A172 (cell line): ENCODE measurements around the gene KAZN. TPM values are rescaled to one million over a fixed set of nuclear protein-coding genes. Genes with fewer than 3 reads are reported as not detected.

Source experiments
- DNase-seq: peaks from one replicate; pipeline ENCODE4 v3.0.0-alpha.2; 2015; ENCODE audit warnings: low spot score
- total RNA-seq: library from RNA; depleted of rRNA; stranded (reverse); fragments of >200 nt; shearing (Covaris generic); gene quantifications from 2 replicates; pipeline ENCODE4 v1.2.3, GENCODE V29; 2014

Gene KAZN
- total RNA-seq, 1 experiment from 2014 or later = 1.7 TPM

GRCh38 chr1:14794136-14794768 is 195.8 kb downstream of the KAZN start:
- no peak for DNase-seq

- no peak for DNase-seq
These were observed 196.4 kb downstream of the KAZN start for GRCh38 chr1:14794906-14795305.

GRCh38 chr1:14795589-14795988 is 197.1 kb downstream of the KAZN start:
- no peak for DNase-seq

- no peak for DNase-seq
These were observed 201.5 kb downstream of the KAZN start for GRCh38 chr1:14800014-14800413.

GRCh38 chr1:14800500-14801076 is 202.1 kb downstream of the KAZN start:
- DNase-seq = no peak

- DNase-seq = no peak
These were observed 204.7 kb downstream of the KAZN start for GRCh38 chr1:14803002-14803789.

- no peak for DNase-seq
These were observed 206.1 kb downstream of the KAZN start for GRCh38 chr1:14804626-14805025.

GRCh38 chr1:14806772-14807171 is 208.3 kb downstream of the KAZN start:
- DNase-seq = no peak

- no peak for DNase-seq
These were observed 210.3 kb downstream of the KAZN start for GRCh38 chr1:14808768-14809167.

GRCh38 chr1:14809191-14809981 is 210.9 kb downstream of the KAZN start:
- DNase-seq = no peak

- DNase-seq = peak; percentile 38
These were observed 212.3 kb downstream of the KAZN start for GRCh38 chr1:14810595-14811361.

- DNase-seq = no peak
These were observed 213.1 kb downstream of the KAZN start for GRCh38 chr1:14811573-14811972.

- no peak for DNase-seq
These were observed 213.7 kb downstream of the KAZN start for GRCh38 chr1:14812189-14812588.

GRCh38 chr1:14815175-14815877 is 216.8 kb downstream of the KAZN start:
- peak; percentile 10 for DNase-seq

- DNase-seq = no peak
These were observed 219.0 kb downstream of the KAZN start for GRCh38 chr1:14817223-14818170.

- DNase-seq = no peak
These were observed 222.0 kb downstream of the KAZN start for GRCh38 chr1:14820295-14821085.

- no peak for DNase-seq
These were observed 224.0 kb downstream of the KAZN start for GRCh38 chr1:14822493-14822892.

- no peak for DNase-seq
These were observed 224.5 kb downstream of the KAZN start for GRCh38 chr1:14822996-14823395.
